ENCODE results near the gene MAG. TPM values are rescaled to one million over a fixed set of nuclear protein-coding genes. Genes with fewer than 3 reads are reported as not detected.

The MAG gene
- total RNA-seq, 1 experiment from 2014 or later, result not detected

- ChIA-PET POLR2A (no interaction called here), CTCF (interaction anchor here (0.8 kb wide), 1 partner anchor 10 kb away, joined by 3 read pairs; no protein-coding TSS in a partner anchor)
- Mint-ChIP-seq H3K27me3 (ENCODE audit: insufficient read depth, unreplicated experiment) (peaks cover 42% of the 10 kb centered on the region), H3K9me3 (ENCODE audit: unreplicated experiment) (no peaks in the 10 kb centered on the region), H3K27ac (ENCODE audit: low read depth, unreplicated experiment) (no peak overlapping the region), H3K4me1 (ENCODE audit: insufficient read depth, unreplicated experiment) (no peaks in the 10 kb centered on the region), H3K36me3 (ENCODE audit: insufficient read depth, unreplicated experiment) (no peaks in the 10 kb centered on the region), H3K4me3 (ENCODE audit: unreplicated experiment) (no peak overlapping the region)
- intact Hi-C loops (cut with micrococcal nuclease), result no loop called here
- TF ChIP-seq CTCF (IDR thresholded peaks at IDR 0.05; ENCODE audit: unreplicated experiment), result no peak
- BruUV-seq (replicated peaks), result no TSS peak
- no peak for DNase-seq (ENCODE audit: unreplicated experiment)
Measured at GRCh38 chr19:35342430-35342829, 50.5 kb downstream of the MAG start.

GRCh38 chr19:35344511-35345031 lies 52.6 kb downstream of the MAG start:
- ChIA-PET POLR2A (no interaction called here), CTCF (interaction anchor here (0.7 to 1.6 kb wide), 4 partner anchors 8 to 151 kb away, joined by 3 to 5 read pairs (median 4); no protein-coding TSS in a partner anchor)
- Mint-ChIP-seq H3K4me3 (ENCODE audit: unreplicated experiment) (no peak overlapping the region), H3K9me3 (ENCODE audit: unreplicated experiment) (no peaks in the 10 kb centered on the region), H3K27me3 (ENCODE audit: insufficient read depth, unreplicated experiment) (peaks cover 43% of the 10 kb centered on the region), H3K36me3 (ENCODE audit: insufficient read depth, unreplicated experiment) (no peaks in the 10 kb centered on the region), H3K4me1 (ENCODE audit: insufficient read depth, unreplicated experiment) (no peaks in the 10 kb centered on the region), H3K27ac (ENCODE audit: low read depth, unreplicated experiment) (no peak overlapping the region)
- intact Hi-C loops (cut with micrococcal nuclease), result no loop called here
- BruUV-seq (replicated peaks), result no TSS peak
- DNase-seq (ENCODE audit: unreplicated experiment), result no peak
- no peak for TF ChIP-seq CTCF (IDR thresholded peaks at IDR 0.05; ENCODE audit: unreplicated experiment)

GRCh38 chr19:35345671-35346111 lies 53.7 kb downstream of the MAG start:
- no peak for DNase-seq (ENCODE audit: unreplicated experiment)
- Mint-ChIP-seq H3K4me1 (ENCODE audit: insufficient read depth, unreplicated experiment) (no peaks in the 10 kb centered on the region), H3K27me3 (ENCODE audit: insufficient read depth, unreplicated experiment) (peaks cover 43% of the 10 kb centered on the region), H3K9me3 (ENCODE audit: unreplicated experiment) (no peaks in the 10 kb centered on the region), H3K27ac (ENCODE audit: low read depth, unreplicated experiment) (no peak overlapping the region), H3K36me3 (ENCODE audit: insufficient read depth, unreplicated experiment) (no peaks in the 10 kb centered on the region), H3K4me3 (ENCODE audit: unreplicated experiment) (no peak overlapping the region)
- no peak for TF ChIP-seq CTCF (IDR thresholded peaks at IDR 0.05; ENCODE audit: unreplicated experiment)
- intact Hi-C loops (cut with micrococcal nuclease), result no loop called here
- ChIA-PET CTCF (interaction anchor here (0.6 to 1.6 kb wide), 4 partner anchors 9 to 301 kb away, joined by 3 to 4 read pairs (median 3); no protein-coding TSS in a partner anchor), POLR2A (no interaction called here)
- BruUV-seq (replicated peaks), result no TSS peak

- intact Hi-C loops (cut with micrococcal nuclease), result no loop called here
- CTCF ChIA-PET, result interaction anchor here (0.9 to 1.2 kb wide), 2 partner anchors 149 kb away, joined by 3 read pairs; no protein-coding TSS in a partner anchor
- BruUV-seq (replicated peaks), result no TSS peak
Measured at GRCh38 chr19:35346193-35347052, 54.5 kb downstream of the MAG start.

More at GRCh38 chr19:35346193-35347052, 54.5 kb downstream of the MAG start:
- POLR2A ChIA-PET, result no interaction called here
- Mint-ChIP-seq H3K36me3 (ENCODE audit: insufficient read depth, unreplicated experiment) (no peaks in the 10 kb centered on the region), H3K9me3 (ENCODE audit: unreplicated experiment) (no peaks in the 10 kb centered on the region), H3K27me3 (ENCODE audit: insufficient read depth, unreplicated experiment) (peaks cover 42% of the 10 kb centered on the region), H3K4me3 (ENCODE audit: unreplicated experiment) (no peak overlapping the region), H3K27ac (ENCODE audit: low read depth, unreplicated experiment) (no peak overlapping the region), H3K4me1 (ENCODE audit: insufficient read depth, unreplicated experiment) (no peaks in the 10 kb centered on the region)
- no peak for TF ChIP-seq CTCF (IDR thresholded peaks at IDR 0.05; ENCODE audit: unreplicated experiment)
- DNase-seq (ENCODE audit: unreplicated experiment), result no peak

Data from MCF 10A (cell line).